AG10803 (cell line): ENCODE data around the gene MMS22L.

ENCODE experiments used
- DNase-seq: peaks from one replicate; pipeline ENCODE4 v3.0.0; 2010; ENCODE audit warnings: low read depth
- H3K4me3 ChIP-seq: 2 replicates; pipeline ENCODE4 v1.5.1; 2011; ENCODE audit warnings: mild to moderate bottlenecking, low read length, control low read depth
- TF ChIP-seq, protein P1 (sequence below): conservative IDR thresholded peaks from 2 replicates; pipeline ENCODE4 v1.5.1; 2011; ENCODE audit warnings: mild to moderate bottlenecking, low read length, control low read depth, inconsistent platforms

The MMS22L gene

DNA sequence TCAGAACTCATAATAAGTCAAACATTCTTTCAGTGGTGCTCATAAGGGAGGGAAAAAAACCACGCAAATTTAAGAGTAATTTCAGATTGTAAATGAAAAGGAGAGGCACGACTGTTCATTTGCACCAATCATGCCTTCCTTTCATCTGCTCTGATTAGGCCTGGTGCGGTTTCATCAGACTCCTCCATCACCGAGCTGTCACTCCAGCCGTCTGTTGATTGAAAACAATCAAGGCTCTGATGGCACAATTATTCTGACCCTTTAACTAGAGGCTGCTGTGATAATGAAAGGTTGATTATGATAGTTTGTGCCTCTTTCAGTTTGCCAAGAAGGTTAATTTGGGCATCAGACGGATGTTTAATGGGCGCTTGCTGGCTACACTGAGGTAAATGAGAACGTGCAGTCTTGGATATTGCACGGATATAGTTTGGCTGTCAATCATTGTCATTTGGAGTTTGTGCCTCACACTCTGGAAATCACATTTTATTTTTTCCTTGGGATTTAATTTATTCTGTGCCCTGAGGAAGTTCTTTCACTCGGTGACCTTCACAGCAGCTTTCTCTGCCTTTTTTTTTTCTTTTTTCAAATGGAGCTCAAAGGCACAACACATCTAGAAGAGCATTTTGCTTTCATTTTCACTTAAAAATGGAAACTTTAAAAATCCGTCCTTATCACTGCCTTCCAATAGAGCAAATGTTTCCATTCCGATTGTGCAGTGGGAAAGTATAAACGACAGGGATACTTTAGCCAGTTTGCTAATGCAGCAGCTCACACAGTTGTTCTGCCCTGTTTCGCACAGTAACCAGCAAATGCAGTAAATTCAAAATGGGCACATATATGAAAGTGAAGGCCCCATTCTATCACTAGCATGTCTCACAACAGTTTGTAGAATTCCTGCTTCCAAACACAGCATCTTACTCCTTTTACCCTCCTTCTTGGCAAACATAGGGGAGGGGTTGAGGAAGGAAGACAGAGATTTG, 185.7 kb downstream of the MMS22L start:
- no peak for DNase-seq
- H3K4me3 ChIP-seq = peak overlapping the region; percentile 26
- TF ChIP-seq, protein P1, sequence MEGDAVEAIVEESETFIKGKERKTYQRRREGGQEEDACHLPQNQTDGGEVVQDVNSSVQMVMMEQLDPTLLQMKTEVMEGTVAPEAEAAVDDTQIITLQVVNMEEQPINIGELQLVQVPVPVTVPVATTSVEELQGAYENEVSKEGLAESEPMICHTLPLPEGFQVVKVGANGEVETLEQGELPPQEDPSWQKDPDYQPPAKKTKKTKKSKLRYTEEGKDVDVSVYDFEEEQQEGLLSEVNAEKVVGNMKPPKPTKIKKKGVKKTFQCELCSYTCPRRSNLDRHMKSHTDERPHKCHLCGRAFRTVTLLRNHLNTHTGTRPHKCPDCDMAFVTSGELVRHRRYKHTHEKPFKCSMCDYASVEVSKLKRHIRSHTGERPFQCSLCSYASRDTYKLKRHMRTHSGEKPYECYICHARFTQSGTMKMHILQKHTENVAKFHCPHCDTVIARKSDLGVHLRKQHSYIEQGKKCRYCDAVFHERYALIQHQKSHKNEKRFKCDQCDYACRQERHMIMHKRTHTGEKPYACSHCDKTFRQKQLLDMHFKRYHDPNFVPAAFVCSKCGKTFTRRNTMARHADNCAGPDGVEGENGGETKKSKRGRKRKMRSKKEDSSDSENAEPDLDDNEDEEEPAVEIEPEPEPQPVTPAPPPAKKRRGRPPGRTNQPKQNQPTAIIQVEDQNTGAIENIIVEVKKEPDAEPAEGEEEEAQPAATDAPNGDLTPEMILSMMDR = no peak

DNA sequence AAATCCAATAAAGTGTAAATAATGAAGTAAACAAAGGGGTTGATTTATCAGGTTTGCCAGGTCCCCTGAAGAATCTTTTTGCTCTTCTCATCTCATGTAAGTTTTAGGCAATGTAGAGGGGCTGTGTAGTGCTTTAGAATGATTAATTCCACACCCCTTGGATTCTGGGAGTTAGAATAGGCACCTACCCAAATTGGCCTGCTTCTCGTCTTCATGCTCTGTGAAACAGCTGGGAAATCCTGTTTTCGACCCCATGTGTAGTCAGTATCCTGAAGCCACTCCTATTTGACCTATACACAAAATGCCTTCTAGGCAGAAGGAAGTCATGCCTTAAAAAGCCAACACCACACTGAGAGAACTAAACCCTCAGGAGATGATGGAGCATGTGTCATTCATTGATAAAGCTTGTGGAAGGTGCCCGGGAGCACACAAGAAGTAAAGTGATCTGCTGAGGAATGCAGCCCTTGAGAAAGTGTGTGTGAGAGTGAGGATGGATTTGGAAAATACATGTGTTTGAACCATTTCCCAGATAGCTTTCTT, 187.6 kb downstream of the MMS22L start:
- TF ChIP-seq, protein P1 = no peak
- H3K4me3 ChIP-seq = no peak overlapping the region
- DNase-seq = peak; percentile 8

DNA sequence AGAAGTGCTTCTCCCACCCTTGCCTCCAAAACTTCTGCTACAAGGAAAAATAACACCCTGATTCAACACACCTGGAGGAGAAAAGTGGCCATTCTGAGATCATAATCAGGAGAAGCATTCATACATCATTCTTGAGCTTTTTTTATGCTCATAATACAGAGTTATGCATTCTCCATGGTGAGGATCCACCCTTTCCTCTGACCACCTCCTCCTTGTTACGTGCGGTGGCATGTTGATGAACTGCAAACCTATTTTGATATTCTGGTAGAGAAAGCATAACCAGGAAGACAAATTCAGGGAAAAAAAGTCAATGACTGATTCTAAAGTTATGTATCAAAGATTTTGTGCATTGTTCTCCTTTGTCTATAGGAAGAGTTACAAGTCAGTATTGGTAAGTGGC, 188.6 kb downstream of the MMS22L start:
- no peak for DNase-seq
- TF ChIP-seq, protein P1 = no peak
- no peak overlapping the region for H3K4me3 ChIP-seq

DNA sequence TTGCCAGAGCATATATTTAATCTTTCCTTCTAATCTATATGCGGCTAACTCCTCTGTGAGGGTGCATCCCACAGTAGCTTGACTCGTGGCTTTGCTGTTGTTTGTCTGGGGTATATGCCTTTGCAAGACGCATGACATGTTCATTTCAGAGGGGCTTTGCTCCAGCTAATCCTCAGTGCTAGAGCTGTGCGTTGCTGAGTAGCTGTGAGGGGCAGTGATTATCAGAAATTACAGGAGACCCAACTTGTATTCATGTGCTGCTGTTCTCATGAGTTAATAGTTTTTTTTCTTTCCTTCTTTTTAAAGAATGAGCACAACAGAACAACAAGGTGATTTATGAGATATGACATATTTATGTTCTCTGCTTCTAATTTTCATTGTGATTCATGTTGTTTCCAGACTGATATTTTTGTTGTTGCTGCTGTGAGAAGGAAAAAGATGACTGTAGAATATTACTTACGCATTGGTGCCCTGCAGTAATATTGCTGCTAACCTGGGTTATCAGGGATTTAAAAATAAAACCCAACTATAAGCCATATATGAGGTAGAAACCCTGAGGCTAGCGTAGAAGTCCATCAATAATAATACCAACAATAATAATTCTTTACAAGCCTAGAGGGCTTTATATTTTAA, 190.2 kb downstream of the MMS22L start:
- H3K4me3 ChIP-seq = no peak overlapping the region
- TF ChIP-seq, protein P1 = no peak
- no peak for DNase-seq
